Measurements from ENCODE around the gene GHRHR.
A peak's percentile ranks its signal among the peaks of the same experiment; 100 is the strongest.

Gene GHRHR

GRCh38 chr7:30963842-30964241, at the start of gene GHRHR:
Gene GHRHR (plus strand): TSS chr7:30963953. CDS start chr7:30964069, 116 bp downstream.
- DNase-seq = no peak

DNA sequence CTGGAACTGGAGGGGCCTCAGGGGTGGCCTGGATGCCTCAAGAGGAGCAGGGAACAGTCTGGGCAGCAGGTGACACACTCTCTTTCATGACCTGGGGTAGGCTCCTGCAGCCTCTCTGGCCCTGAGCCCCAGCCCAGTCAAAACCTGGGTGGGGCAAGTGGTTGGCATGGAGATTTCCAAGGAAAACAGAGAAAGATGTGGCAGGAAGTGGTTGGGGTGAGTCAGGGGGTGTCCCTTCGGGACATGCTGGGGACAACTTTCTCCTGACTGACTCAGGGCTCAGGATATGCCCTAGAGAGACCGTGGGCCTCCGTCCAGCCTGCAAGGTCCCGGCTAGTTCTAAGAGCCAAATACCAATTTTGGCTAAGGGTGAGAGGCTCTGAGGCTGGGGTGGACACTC, 49.2 kb upstream of the GHRHR start:
- no peak for DNase-seq

DNA sequence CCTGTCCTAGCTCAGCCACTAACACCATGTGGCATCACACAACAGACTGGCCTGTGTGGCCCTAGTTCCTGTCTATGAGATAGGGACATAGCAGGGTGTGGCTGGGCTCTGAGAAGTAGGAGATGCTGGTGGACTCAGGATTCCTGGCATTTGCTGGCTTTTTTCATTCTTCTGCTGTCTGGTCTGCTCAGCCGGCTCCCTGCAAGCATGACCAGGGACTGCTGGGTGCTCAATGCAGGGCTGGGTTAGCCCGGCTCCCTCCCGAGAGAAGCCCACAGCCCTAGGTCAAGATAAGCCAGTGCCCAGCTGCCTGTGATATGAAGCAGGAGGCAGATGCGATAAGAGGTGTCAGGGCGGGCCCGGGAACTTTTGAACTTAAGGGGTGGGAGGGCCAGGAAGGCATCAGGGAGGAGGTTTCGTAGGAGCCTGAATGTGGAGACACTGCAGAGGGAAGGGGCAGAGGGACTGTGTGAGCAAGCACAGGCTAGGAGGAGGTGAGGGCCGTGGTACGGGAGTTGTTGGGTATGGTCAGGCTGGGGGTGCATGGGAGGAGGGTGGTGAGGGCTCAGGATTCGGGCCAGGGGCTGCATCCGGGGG, 48.6 kb upstream of the GHRHR start:
- no peak for DNase-seq

- no peak for DNase-seq
Observed at GRCh38 chr7:30915751-30916150, 48.0 kb upstream of the GHRHR start.

GRCh38 chr7:30916255-30916654, 47.5 kb upstream of the GHRHR start:
- DNase-seq = no peak

DNA sequence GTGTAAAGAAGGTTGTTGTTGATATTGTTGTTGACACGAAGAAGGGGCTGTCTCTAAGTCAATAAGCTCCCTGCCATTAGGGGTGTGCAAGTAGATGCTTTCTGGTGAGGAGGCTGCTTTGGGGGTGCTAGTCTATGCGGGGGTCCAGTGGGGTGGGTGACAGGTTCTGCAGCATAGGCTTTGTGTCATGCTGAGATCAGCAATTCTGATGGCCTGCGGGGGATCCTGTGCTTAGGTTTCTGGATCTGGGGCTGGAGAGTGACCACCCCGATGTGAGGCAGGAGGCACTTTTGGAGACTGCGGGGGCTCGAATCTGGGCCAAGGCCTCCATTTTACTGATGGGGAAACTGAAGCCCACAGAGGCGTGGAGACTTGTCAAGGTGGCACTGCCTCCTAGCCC, 47.0 kb upstream of the GHRHR start:
- DNase-seq = no peak

DNA sequence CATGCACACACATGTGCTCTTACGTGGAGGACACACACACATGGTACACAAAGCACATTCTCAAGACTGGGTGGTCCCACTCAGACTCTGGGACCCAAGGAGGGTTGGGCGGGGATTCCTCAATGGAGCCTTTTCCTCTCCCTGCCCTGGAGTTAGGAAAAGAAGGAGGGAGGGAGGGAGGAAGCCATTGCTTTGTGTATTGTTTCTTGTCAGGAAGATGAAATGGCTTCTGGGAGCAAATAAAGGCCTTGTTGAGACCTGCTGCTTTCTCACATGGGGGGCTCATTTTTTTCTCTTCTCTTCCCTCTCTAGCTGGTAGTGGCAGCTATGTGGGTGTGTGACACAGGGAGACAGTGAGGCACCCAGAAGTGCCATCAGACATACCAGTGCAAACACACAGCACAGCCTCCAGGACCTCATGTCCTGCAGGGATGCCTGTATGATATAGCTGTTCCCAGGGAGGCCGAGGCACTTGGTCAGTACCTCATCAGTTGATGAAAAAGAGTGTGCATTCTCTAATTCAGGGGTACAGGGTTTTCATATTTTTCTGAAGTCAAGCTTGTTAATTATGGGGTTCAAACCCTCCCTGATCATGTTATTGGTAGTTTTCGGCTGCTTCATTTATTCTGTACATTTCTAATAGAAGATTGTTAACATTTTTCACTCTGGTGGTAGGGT, 46.4 kb upstream of the GHRHR start:
- DNase-seq = no peak

DNA sequence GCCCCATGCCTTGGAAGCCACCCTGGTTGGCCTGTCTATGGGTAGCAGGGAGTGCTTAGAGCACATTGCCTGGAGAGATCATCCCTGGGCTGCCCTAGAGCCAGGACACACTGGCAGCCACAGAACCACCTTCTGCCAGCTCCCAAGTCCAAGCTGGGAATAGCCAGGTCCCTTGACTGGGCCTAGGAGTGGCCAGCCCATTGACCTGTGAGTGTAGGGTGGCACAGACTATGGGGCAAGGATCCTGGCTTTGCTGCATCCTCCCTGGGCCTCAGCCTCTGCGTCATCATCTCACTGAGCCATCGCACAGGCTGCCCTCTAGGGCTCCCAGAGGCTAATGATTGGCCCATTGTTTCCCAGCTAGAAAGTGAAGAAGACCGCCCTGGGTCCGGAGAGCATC, 45.1 kb upstream of the GHRHR start:
- DNase-seq = no peak

- no peak for DNase-seq
Observed at GRCh38 chr7:30920021-30920583, 43.7 kb upstream of the GHRHR start.

- peak in 1 of 2 donors; percentile 9 for DNase-seq
Observed at GRCh38 chr7:30920584-30921539, 42.9 kb upstream of the GHRHR start.

GRCh38 chr7:30921540-30922401, 42.0 kb upstream of the GHRHR start:
- peak in 1 of 2 donors; percentile 10 for DNase-seq

GRCh38 chr7:30922596-30922995, 41.2 kb upstream of the GHRHR start:
- peak in 1 of 2 donors; percentile 9 for DNase-seq

DNA sequence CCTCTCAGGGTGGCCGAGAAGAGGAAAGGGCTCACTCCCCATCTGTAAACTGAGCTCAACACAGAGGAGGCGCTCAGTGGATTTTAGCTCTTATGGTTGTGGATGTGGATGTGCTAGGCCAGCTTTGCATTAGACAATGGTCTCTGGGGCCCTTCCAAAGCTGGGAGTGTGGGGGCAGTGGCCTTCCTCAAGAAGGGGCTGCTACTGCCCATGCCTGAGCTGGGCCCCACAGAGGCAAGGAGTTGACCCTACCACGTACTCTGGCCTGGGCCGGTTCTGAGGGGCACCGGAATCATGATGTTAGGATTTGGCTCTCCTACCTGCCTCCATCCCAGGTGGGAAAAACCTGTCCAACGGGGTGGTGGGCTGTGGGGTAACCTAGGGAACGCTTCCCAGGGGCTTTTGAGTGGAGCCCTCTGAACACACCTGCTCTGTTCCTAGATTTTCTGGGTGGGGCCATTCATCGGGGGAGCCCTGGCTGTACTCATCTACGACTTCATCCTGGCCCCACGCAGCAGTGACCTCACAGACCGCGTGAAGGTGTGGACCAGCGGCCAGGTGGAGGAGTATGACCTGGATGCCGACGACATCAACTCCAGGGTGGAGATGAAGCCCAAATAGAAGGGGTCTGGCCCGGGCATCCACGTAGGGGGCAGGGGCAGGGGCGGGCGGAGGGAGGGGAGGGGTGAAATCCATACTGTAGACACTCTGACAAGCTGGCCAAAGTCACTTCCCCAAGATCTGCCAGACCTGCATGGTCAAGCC, 40.6 kb upstream of the GHRHR start:
- peak in 1 of 2 donors; percentile 10 for DNase-seq

- DNase-seq = no peak
Observed at GRCh38 chr7:30923774-30924413, 39.9 kb upstream of the GHRHR start.

- DNase-seq = peak in 1 of 2 donors; percentile 6
Observed at GRCh38 chr7:30924624-30925023, 39.1 kb upstream of the GHRHR start.

GRCh38 chr7:30925117-30925516, 38.6 kb upstream of the GHRHR start:
- no peak for DNase-seq

GRCh38 chr7:30925913-30926312, 37.8 kb upstream of the GHRHR start:
- peak in 1 of 2 donors; percentile 4 for DNase-seq

- no peak for DNase-seq
Observed at GRCh38 chr7:30926313-30926712, 37.4 kb upstream of the GHRHR start.

- DNase-seq = peak in 1 of 2 donors; percentile 7
Observed at GRCh38 chr7:30927040-30927439, 36.7 kb upstream of the GHRHR start.

GRCh38 chr7:30927559-30927958, 36.2 kb upstream of the GHRHR start:
- peak in 1 of 2 donors; percentile 3 for DNase-seq
